ENCODE data around the gene RGL2.

The RGL2 gene

GRCh38 chr6:33250731-33251130 lies 48.0 kb downstream of the RGL2 start:
- Mint-ChIP-seq H3K36me3 (ENCODE audit: low read depth) (peaks cover 27% of the 10 kb centered on the region), H3K9me3 (no peaks in the 10 kb centered on the region), H3K4me3 (peak overlapping the region; percentile 88 to 94 (median 91)), H3K27ac (no peak overlapping the region), H3K27me3 (ENCODE audit: low read depth) (peaks cover 12% of the 10 kb centered on the region), H3K4me1 (peaks cover 24% of the 10 kb centered on the region)
- no peak for TF ChIP-seq CTCF (IDR thresholded peaks at IDR 0.05; ENCODE audit: unreplicated experiment in 3 of 3)

- H3K27me3 Mint-ChIP-seq (ENCODE audit: low read depth) = peaks cover 12% of the 10 kb centered on the region
- peaks cover 25% of the 10 kb centered on the region for H3K36me3 Mint-ChIP-seq (ENCODE audit: low read depth)
- no peaks in the 10 kb centered on the region for H3K9me3 Mint-ChIP-seq
- no peak for TF ChIP-seq CTCF (IDR thresholded peaks at IDR 0.05; ENCODE audit: unreplicated experiment in 3 of 3)
- peak overlapping the region in 2 of 3 experiments; percentile 78 to 92 for H3K27ac Mint-ChIP-seq
- H3K4me1 Mint-ChIP-seq = peaks cover 24% of the 10 kb centered on the region
- H3K4me3 Mint-ChIP-seq = peak overlapping the region; percentile 88 to 94 (median 91)
Observed at GRCh38 chr6:33249732-33250630, 48.8 kb downstream of the RGL2 start.

GRCh38 chr6:33248932-33249731 lies 49.6 kb downstream of the RGL2 start:
- Mint-ChIP-seq H3K27ac (peak overlapping the region in 2 of 3 experiments; percentile 78 to 92), H3K36me3 (ENCODE audit: low read depth) (peaks cover 25% of the 10 kb centered on the region), H3K9me3 (no peaks in the 10 kb centered on the region), H3K27me3 (ENCODE audit: low read depth) (peaks cover 12% of the 10 kb centered on the region), H3K4me1 (peaks cover 24% of the 10 kb centered on the region), H3K4me3 (peak overlapping the region; percentile 88 to 94 (median 91))
- TF ChIP-seq CTCF (IDR thresholded peaks at IDR 0.05; ENCODE audit: unreplicated experiment in 3 of 3) = no peak

GRCh38 chr6:33248643-33248931 lies 50.2 kb downstream of the RGL2 start:
- peak overlapping the region; percentile 88 to 94 (median 91) for H3K4me3 Mint-ChIP-seq
- TF ChIP-seq CTCF (IDR thresholded peaks at IDR 0.05; ENCODE audit: unreplicated experiment in 3 of 3) = peak in 1 of 3 experiments; percentile 13
- peaks cover 17% of the 10 kb centered on the region for H3K27me3 Mint-ChIP-seq (ENCODE audit: low read depth)
- H3K27ac Mint-ChIP-seq = peak overlapping the region in 2 of 3 experiments; percentile 78 to 92
- H3K9me3 Mint-ChIP-seq = no peaks in the 10 kb centered on the region
- peaks cover 24% of the 10 kb centered on the region for H3K4me1 Mint-ChIP-seq
- peaks cover 25% of the 10 kb centered on the region for H3K36me3 Mint-ChIP-seq (ENCODE audit: low read depth)

GRCh38 chr6:33247977-33248642 lies 50.6 kb downstream of the RGL2 start:
- H3K4me3 Mint-ChIP-seq = peak overlapping the region; percentile 88 to 94 (median 91)
- H3K27me3 Mint-ChIP-seq (ENCODE audit: low read depth) = peaks cover 20% of the 10 kb centered on the region
- no peaks in the 10 kb centered on the region for H3K9me3 Mint-ChIP-seq
- peaks cover 25% of the 10 kb centered on the region for H3K36me3 Mint-ChIP-seq (ENCODE audit: low read depth)
- peak; percentile 94 to 99 (median 97) for TF ChIP-seq CTCF (IDR thresholded peaks at IDR 0.05; ENCODE audit: unreplicated experiment in 3 of 3)
- H3K4me1 Mint-ChIP-seq = peaks cover 24% of the 10 kb centered on the region
- peak overlapping the region in 2 of 3 experiments; percentile 78 to 92 for H3K27ac Mint-ChIP-seq
